Mesenchymal stem cell (in vitro differentiated cells and primary cell): ENCODE measurements around the gene HBS1L.

ENCODE experiments used
- DNase-seq: peaks from one replicate; pipeline ENCODE4 v3.0.0-alpha.2; 2013
- H2AFZ ChIP-seq: one replicate; pipeline ENCODE4 v1.6.1; 2013; ENCODE audit warnings: low read depth, mild to moderate bottlenecking, control low read depth, inconsistent platforms, low read length, moderate library complexity
- H2AK5ac ChIP-seq: 2 replicates; pipeline ENCODE4 v1.6.1; 2013; ENCODE audit warnings: low read length, moderate library complexity, mild to moderate bottlenecking, inconsistent platforms; ENCODE audit not compliant: severe bottlenecking
- H2BK120ac ChIP-seq: one replicate; pipeline ENCODE4 v1.6.1; 2013; ENCODE audit warnings: low read depth, mild to moderate bottlenecking, inconsistent platforms, low read length, moderate library complexity
- H2BK12ac ChIP-seq, 2 experiments: one replicate each; pipeline ENCODE4 v1.6.1; 2013; ENCODE audit warnings: inconsistent platforms in 2 of 2, low read length in 2 of 2, mild to moderate bottlenecking in 2 of 2, moderate library complexity in 2 of 2, control low read depth in 1 of 2
- H2BK15ac ChIP-seq: one replicate; pipeline ENCODE4 v1.6.1; 2013; ENCODE audit warnings: mild to moderate bottlenecking, low read depth, inconsistent platforms; ENCODE audit not compliant: poor library complexity, severe bottlenecking
- H2BK5ac ChIP-seq: 2 replicates; pipeline ENCODE4 v1.6.1; 2013; ENCODE audit warnings: low read depth, mild to moderate bottlenecking, low read length, control low read depth, inconsistent platforms; ENCODE audit not compliant: poor library complexity, severe bottlenecking
- H3K14ac ChIP-seq, 2 experiments: one replicate each; pipeline ENCODE4 v1.6.1; 2013; ENCODE audit warnings: inconsistent platforms in 2 of 2, low read length in 2 of 2, control low read depth in 1 of 2, mild to moderate bottlenecking in 1 of 2, moderate library complexity in 1 of 2
- H3K18ac ChIP-seq, 2 experiments: one replicate each; pipeline ENCODE4 v1.6.1; 2013; ENCODE audit warnings: inconsistent platforms in 2 of 2, low read length in 2 of 2, control low read depth in 1 of 2, low read depth in 1 of 2, mild to moderate bottlenecking in 1 of 2
- H3K23ac ChIP-seq, 2 experiments: one replicate each; pipeline ENCODE4 v1.6.1; 2013; ENCODE audit warnings: inconsistent platforms in 2 of 2, low read length in 2 of 2, mild to moderate bottlenecking in 2 of 2, moderate library complexity in 2 of 2, control low read depth in 1 of 2
- H3K27ac ChIP-seq: 2 replicates; pipeline ENCODE4 v1.5.1; 2013; ENCODE audit warnings: mild to moderate bottlenecking, moderate library complexity, low read length, control low read depth, inconsistent platforms; ENCODE audit not compliant: poor library complexity, severe bottlenecking
- H3K27me3 ChIP-seq, 2 experiments: 2 replicates each; pipeline versions ENCODE4 v1.6.1 to v1.7.0; 2013; ENCODE audit warnings: low read length in 2 of 2, mild to moderate bottlenecking in 2 of 2, moderate library complexity in 2 of 2, control low read depth in 1 of 2, inconsistent platforms in 1 of 2; ENCODE audit not compliant: control insufficient read depth in 1 of 2, insufficient read depth in 1 of 2
- H3K36me3 ChIP-seq, 2 experiments: 2 replicates each; pipeline versions ENCODE4 v1.6.1 to v1.7.0; 2013; ENCODE audit warnings: low read length in 2 of 2, control low read depth in 1 of 2, inconsistent platforms in 1 of 2, low read depth in 1 of 2, mild to moderate bottlenecking in 1 of 2; ENCODE audit not compliant: insufficient read depth in 2 of 2, control insufficient read depth in 1 of 2
- H3K4ac ChIP-seq, 2 experiments: one replicate each; pipeline ENCODE4 v1.6.1; 2013; ENCODE audit warnings: inconsistent platforms in 2 of 2, low read length in 2 of 2, mild to moderate bottlenecking in 2 of 2, moderate library complexity in 2 of 2, control low read depth in 1 of 2, low read depth in 1 of 2
- H3K4me1 ChIP-seq: 2 replicates; pipeline ENCODE4 v1.6.1; 2013; ENCODE audit warnings: low read depth, low read length, control low read depth; ENCODE audit not compliant: control insufficient read depth, insufficient read depth
- H3K4me2 ChIP-seq: 2 replicates; pipeline ENCODE4 v1.6.1; 2013; ENCODE audit warnings: low read length, mild to moderate bottlenecking, inconsistent platforms; ENCODE audit not compliant: poor library complexity, severe bottlenecking
- H3K4me3 ChIP-seq, 2 experiments: 2 replicates each; pipeline versions ENCODE4 v1.5.1 to v1.7.0; 2013; ENCODE audit warnings: low read length in 2 of 2, mild to moderate bottlenecking in 2 of 2, control low read depth in 1 of 2, low read depth in 1 of 2; ENCODE audit not compliant: insufficient read depth in 1 of 2
- H3K79me1 ChIP-seq: replicated peaks from 2 replicates; pipeline ENCODE4 v1.6.1; 2013; ENCODE audit warnings: mild to moderate bottlenecking, control low read depth, low read length, inconsistent platforms; ENCODE audit not compliant: poor library complexity, severe bottlenecking
- H3K9ac ChIP-seq: 2 replicates; pipeline ENCODE4 v1.7.0; 2013; ENCODE audit warnings: mild to moderate bottlenecking, low read length, moderate library complexity
- H3K9me3 ChIP-seq: 2 replicates; pipeline ENCODE4 v1.7.0; 2013; ENCODE audit warnings: mild to moderate bottlenecking, low read length; ENCODE audit not compliant: control insufficient read depth
- H4K8ac ChIP-seq: one replicate; pipeline ENCODE4 v1.6.1; 2013; ENCODE audit warnings: inconsistent platforms, mild to moderate bottlenecking, low read length, moderate library complexity
- H4K91ac ChIP-seq: one replicate; pipeline ENCODE4 v1.6.1; 2013; ENCODE audit warnings: mild to moderate bottlenecking, low read length, inconsistent platforms
- WGBS: methylation state at CpG from one replicate; pipeline ENCODE4 v1.1.7; 2013; ENCODE audit warnings: mixed read lengths; 5-methylcytosine and 5-hydroxymethylcytosine counted together

The HBS1L gene

GRCh38 chr6:135021310-135022049 lies 33.1 kb downstream of the HBS1L start:
- WGBS: 100% methylated on average over 2 of the region's 4 CpGs
- H2AFZ ChIP-seq: no peak overlapping the region

GRCh38 chr6:135018941-135019340 lies 35.7 kb downstream of the HBS1L start:
- DNase-seq: no peak

More at GRCh38 chr6:135021310-135022049, 33.1 kb downstream of the HBS1L start:
- H3K9me3 ChIP-seq: no peaks in the 10 kb centered on the region
- H4K91ac ChIP-seq: no peak overlapping the region
- H3K27ac ChIP-seq: no peak overlapping the region
- no peak overlapping the region for H3K9ac ChIP-seq
- no peak for DNase-seq
- no peak overlapping the region for H3K4me2 ChIP-seq
- no peak overlapping the region for H4K8ac ChIP-seq
- H2BK15ac ChIP-seq: no peak overlapping the region
- H3K36me3 ChIP-seq: peaks cover 0 to 5% of the 10 kb centered on the region in 2 experiments
- no peak overlapping the region for H3K4me3 ChIP-seq
- H2BK120ac ChIP-seq: no peak overlapping the region
- no peak overlapping the region for H3K14ac ChIP-seq
- H2BK5ac ChIP-seq: no peak overlapping the region
- H3K27me3 ChIP-seq: no peaks in the 10 kb centered on the region
- H2AK5ac ChIP-seq: no peak overlapping the region
- H3K79me1 ChIP-seq: peaks cover 7% of the 10 kb centered on the region
- no peaks in the 10 kb centered on the region for H3K4me1 ChIP-seq
- H3K23ac ChIP-seq: no peak overlapping the region
- H2BK12ac ChIP-seq: no peak overlapping the region
- H3K4ac ChIP-seq: no peak overlapping the region
- no peak overlapping the region for H3K18ac ChIP-seq

GRCh38 chr6:135018052-135018451 lies 36.6 kb downstream of the HBS1L start:
- H3K4me1 ChIP-seq: no peaks in the 10 kb centered on the region
- H3K36me3 ChIP-seq: peaks cover 0 to 3% of the 10 kb centered on the region in 2 experiments
- no peak overlapping the region for H2AFZ ChIP-seq
- H3K9ac ChIP-seq: no peak overlapping the region
- WGBS: 99% methylated on average over 2 of the region's 2 CpGs
- H4K8ac ChIP-seq: no peak overlapping the region
- no peak overlapping the region for H2BK15ac ChIP-seq
- H3K27me3 ChIP-seq: no peaks in the 10 kb centered on the region
- H3K79me1 ChIP-seq: peaks cover 8% of the 10 kb centered on the region
- no peak overlapping the region for H3K14ac ChIP-seq
- H3K4ac ChIP-seq: no peak overlapping the region
- H3K18ac ChIP-seq: no peak overlapping the region
- H3K4me3 ChIP-seq: no peak overlapping the region
- no peak overlapping the region for H2AK5ac ChIP-seq
- no peaks in the 10 kb centered on the region for H3K9me3 ChIP-seq
- no peak overlapping the region for H3K23ac ChIP-seq
- H2BK120ac ChIP-seq: no peak overlapping the region
- no peak for DNase-seq
- H4K91ac ChIP-seq: no peak overlapping the region
- no peak overlapping the region for H2BK12ac ChIP-seq
- H3K4me2 ChIP-seq: no peak overlapping the region
- H3K27ac ChIP-seq: no peak overlapping the region
- no peak overlapping the region for H2BK5ac ChIP-seq

More at GRCh38 chr6:135018941-135019340, 35.7 kb downstream of the HBS1L start:
- Histone ChIP-seq H3K14ac (no peak overlapping the region), H3K4me1 (no peaks in the 10 kb centered on the region), H3K9ac (no peak overlapping the region), H3K27me3 (no peaks in the 10 kb centered on the region), H2BK15ac (no peak overlapping the region), H2BK12ac (no peak overlapping the region), H2AK5ac (no peak overlapping the region), H3K4me2 (no peak overlapping the region), H4K91ac (no peak overlapping the region), H3K4me3 (no peak overlapping the region), H3K9me3 (no peaks in the 10 kb centered on the region), H3K4ac (no peak overlapping the region), H3K79me1 (peaks cover 10% of the 10 kb centered on the region), H3K27ac (no peak overlapping the region), H3K36me3 (peaks cover 0 to 3% of the 10 kb centered on the region in 2 experiments), H2AFZ (no peak overlapping the region), H2BK120ac (no peak overlapping the region), H3K23ac (no peak overlapping the region), H2BK5ac (no peak overlapping the region), H3K18ac (no peak overlapping the region), H4K8ac (no peak overlapping the region)
- WGBS: no CpG with 5 or more reads among the region's 1 CpG

- Histone ChIP-seq H2BK5ac (no peak overlapping the region), H4K8ac (no peak overlapping the region), H2AFZ (no peak overlapping the region), H4K91ac (no peak overlapping the region), H3K4ac (no peak overlapping the region), H3K27me3 (no peaks in the 10 kb centered on the region), H3K9me3 (no peaks in the 10 kb centered on the region), H3K18ac (no peak overlapping the region), H3K36me3 (peaks cover 0 to 3% of the 10 kb centered on the region in 2 experiments), H3K4me1 (no peaks in the 10 kb centered on the region), H3K23ac (no peak overlapping the region), H2BK12ac (no peak overlapping the region), H3K27ac (no peak overlapping the region), H2BK15ac (no peak overlapping the region), H3K79me1 (peaks cover 14% of the 10 kb centered on the region), H3K4me3 (no peak overlapping the region), H3K4me2 (no peak overlapping the region), H2AK5ac (no peak overlapping the region), H2BK120ac (no peak overlapping the region), H3K9ac (no peak overlapping the region), H3K14ac (no peak overlapping the region)
- WGBS: 100% methylated on average over 3 of the region's 4 CpGs
- DNase-seq: no peak
Measured at GRCh38 chr6:135014353-135014832, 40.2 kb downstream of the HBS1L start.
